KOPT-K1 (cell line): ENCODE results near the gene PRTG.
"Not testable (repeated sequence)": the region's sequence is repeated elsewhere in the genome, so short reads cannot be mapped to it uniquely, and the experiment has no call there.

Experiments used
- H3K27ac ChIP-seq: fragments of 200-600 bp; sonication (generic); 2 replicates; pipeline ENCODE4 v1.5.1; 2016; ENCODE audit warnings: antibody characterized with exemption, mild to moderate bottlenecking, low read depth, low read length; ENCODE audit not compliant: poor library complexity, severe bottlenecking
- H3K36me3 ChIP-seq: fragments of 200-600 bp; sonication (generic); 2 replicates; pipeline ENCODE4 v1.5.1; 2017; ENCODE audit warnings: antibody characterized with exemption, mild to moderate bottlenecking, low read length, moderate library complexity; ENCODE audit not compliant: insufficient read depth
- H3K9me3 ChIP-seq: fragments of 200-600 bp; sonication (generic); 2 replicates; pipeline ENCODE4 v1.5.1; 2017; ENCODE audit warnings: antibody characterized with exemption, low read length, mild to moderate bottlenecking; ENCODE audit not compliant: insufficient read depth, poor library complexity, severe bottlenecking

The PRTG gene, protein sequence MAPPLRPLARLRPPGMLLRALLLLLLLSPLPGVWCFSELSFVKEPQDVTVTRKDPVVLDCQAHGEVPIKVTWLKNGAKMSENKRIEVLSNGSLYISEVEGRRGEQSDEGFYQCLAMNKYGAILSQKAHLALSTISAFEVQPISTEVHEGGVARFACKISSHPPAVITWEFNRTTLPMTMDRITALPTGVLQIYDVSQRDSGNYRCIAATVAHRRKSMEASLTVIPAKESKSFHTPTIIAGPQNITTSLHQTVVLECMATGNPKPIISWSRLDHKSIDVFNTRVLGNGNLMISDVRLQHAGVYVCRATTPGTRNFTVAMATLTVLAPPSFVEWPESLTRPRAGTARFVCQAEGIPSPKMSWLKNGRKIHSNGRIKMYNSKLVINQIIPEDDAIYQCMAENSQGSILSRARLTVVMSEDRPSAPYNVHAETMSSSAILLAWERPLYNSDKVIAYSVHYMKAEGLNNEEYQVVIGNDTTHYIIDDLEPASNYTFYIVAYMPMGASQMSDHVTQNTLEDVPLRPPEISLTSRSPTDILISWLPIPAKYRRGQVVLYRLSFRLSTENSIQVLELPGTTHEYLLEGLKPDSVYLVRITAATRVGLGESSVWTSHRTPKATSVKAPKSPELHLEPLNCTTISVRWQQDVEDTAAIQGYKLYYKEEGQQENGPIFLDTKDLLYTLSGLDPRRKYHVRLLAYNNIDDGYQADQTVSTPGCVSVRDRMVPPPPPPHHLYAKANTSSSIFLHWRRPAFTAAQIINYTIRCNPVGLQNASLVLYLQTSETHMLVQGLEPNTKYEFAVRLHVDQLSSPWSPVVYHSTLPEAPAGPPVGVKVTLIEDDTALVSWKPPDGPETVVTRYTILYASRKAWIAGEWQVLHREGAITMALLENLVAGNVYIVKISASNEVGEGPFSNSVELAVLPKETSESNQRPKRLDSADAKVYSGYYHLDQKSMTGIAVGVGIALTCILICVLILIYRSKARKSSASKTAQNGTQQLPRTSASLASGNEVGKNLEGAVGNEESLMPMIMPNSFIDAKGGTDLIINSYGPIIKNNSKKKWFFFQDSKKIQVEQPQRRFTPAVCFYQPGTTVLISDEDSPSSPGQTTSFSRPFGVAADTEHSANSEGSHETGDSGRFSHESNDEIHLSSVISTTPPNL

DNA sequence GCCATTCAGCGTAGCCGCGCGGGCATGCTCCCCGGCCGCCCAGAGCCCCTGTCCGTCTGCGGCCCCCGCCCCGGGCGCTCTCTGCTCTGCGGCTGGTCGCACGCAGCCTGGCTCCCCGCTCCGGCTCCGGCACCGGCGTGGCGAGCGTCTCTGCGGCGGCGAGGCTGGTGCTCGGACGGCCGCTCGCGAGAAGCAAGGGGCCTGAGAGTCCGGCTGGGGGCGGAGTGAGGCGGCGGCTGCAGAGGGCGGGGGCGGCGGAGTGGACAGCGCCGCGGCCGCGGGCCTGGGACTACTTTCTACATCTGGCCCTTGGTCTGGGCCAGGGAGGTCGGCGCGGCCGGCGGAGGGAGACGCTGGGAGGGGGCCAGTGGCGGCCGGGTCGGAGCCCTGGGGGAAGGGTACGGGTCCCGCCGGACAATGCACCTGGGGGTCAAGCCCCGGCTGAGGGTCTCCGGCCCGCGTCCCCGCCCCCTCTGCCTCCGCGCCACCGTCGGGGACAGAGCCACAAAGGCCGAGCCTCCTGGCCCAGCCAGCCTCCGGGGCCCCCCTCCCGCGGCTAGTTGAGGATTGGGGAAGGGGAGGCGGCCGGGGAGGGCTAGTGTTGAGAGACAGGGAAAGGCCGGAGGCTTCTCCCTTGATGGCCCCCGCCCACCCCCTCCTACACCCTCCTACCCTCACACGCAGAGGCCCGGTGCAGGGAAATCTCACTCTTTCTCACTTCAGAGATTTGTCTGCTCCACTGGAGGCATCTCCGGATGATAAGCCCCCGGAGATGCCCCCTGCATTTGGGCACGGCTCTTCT, at the start of gene PRTG:
PRTG (minus strand) TSS at position 226 of the 802 bp plus-strand sequence; CDS start at position 5, 221 bp downstream.
- Histone ChIP-seq H3K9me3 (no peaks in the 10 kb centered on the region), H3K36me3 (no peaks in the 10 kb centered on the region), H3K27ac (no peak within 1 kb of the TSS)

DNA sequence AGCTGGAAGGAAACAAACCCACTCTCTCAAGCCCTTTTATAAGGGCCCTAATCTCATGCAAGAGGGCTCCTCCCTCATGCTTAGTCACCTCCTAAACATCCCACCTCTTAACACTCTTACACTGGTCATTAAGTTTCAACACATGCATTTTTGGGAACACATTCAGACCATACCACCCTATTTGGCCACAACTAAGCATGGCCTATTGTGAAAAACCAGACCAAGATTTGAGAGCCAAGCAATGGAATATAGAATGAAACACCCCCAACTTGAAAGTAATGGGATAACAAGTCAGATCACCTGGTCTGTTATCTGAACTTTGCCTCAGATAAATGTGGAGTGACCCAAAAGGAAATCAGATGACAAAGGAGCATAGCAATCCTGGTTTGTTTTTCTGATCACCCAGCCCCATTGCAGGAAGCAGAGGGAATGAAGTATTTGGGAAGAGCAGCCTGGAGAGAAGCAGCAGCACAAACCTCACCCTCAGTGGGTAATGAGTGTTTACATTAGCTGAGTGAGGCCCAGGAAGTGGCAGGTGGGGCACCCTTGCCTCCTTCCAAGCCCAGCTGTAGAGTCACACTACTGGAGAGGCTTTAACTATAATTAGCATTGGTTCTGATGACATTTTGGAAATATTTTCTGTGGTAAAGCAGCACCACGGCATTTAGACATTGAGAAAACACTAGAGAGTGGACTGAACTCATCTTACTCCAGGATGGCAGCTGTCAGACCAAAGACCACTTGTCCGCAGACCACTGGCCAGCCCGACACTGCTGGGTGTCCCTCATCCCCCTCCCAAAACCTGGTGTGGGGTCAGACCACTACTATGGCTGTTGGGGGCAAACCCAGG, 48.8 kb upstream of the PRTG start:
- Histone ChIP-seq H3K27ac (no peak overlapping the region), H3K9me3 (peaks cover 19% of the 10 kb centered on the region), H3K36me3 (no peaks in the 10 kb centered on the region)

DNA sequence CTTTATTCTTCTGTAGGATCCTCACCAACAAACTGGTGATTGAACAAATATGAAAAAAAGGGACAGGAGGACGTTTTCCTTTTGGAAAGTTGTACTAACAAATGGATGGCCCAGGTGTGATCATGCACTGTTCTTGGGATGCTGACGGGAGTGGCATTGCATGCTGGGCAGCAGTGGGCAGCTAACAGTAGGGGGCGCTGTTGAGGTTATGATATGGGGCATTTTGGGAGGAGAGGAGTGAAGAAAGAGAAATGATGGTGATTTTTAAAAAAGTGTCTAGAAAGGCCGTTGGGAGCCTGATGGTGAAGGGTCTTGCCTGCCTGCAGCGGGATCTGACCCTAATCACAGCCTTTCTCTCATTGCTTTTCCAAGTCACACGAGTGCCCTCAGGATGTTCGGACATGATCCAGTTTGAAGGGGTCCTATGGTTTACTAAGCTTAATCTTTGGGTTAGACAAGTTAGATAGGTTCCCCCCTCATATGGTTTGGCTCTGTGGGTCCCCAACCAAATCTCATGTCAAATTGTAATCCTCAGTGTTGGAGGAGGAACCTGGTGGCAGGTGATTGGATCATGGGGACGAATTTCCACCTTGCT, 46.2 kb upstream of the PRTG start:
- H3K9me3 ChIP-seq: peaks cover 10% of the 10 kb centered on the region

DNA sequence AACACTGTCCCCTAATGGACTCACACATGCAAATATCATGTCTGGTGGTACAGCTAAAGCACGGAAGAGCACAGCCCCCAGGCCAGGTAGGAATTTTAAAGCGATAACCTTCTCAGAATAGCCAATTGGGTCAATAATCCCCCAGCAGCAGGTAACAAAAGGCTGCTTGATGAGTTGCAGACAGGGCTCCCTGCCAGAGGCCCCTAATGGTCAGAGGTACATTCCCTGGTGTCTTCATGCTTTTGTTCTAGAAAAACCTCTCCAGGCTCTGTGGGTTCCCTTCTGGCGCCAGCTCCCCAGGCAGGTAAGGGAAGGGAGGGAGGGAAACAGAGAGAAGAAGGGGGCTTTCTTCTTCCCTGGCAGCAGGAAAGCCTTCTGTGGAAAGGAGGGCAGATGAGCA, 43.4 kb upstream of the PRTG start:
- no peaks in the 10 kb centered on the region for H3K9me3 ChIP-seq
- no peaks in the 10 kb centered on the region for H3K36me3 ChIP-seq
- H3K27ac ChIP-seq: no peak overlapping the region

More for the DNA sequence above, 46.2 kb upstream of the PRTG start:
- H3K36me3 ChIP-seq: no peaks in the 10 kb centered on the region
- H3K27ac ChIP-seq: no peak overlapping the region

DNA sequence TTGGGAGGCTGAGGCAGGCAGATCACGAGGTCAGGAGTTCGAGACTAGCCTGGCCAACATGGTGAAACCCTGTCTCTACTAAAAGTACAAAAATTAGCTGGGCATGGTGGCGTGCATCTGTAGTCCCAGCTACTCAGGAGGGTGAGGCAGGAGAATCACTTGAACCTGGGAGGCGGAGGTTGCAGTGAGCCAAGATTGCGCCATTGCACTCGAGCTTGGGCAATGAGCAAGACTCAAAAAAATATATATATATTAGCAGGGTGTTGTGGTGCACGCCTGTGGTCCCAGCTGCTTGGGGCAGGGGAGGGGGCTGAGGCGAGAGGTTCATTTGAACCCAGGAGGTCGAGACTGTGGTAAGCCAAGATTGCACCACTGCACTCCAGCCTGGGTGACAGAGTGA, 42.6 kb upstream of the PRTG start:
- not testable (repeated sequence) for H3K36me3 ChIP-seq, H3K27ac ChIP-seq, H3K9me3 ChIP-seq

DNA sequence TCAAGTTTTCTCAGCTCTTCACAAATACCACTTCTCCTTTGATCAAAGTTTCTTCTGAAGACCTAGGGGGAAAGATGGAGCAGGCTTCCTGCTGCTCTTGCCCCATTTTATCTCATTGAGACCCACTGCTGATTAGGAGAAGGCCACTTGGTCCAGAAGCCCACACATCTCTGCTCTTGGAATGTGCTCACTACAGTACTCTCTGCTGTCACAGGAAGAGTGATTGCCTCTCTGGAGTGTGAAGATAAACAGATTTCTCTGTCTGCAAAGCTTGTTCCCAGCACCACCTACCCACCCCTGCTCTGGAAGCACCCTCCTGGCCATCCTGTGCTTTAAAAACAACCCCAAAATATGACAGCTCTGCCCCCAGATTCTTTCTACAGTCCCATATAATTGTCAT, 41.3 kb upstream of the PRTG start:
- no peak overlapping the region for H3K27ac ChIP-seq
- H3K9me3 ChIP-seq: no peaks in the 10 kb centered on the region
- no peaks in the 10 kb centered on the region for H3K36me3 ChIP-seq

DNA sequence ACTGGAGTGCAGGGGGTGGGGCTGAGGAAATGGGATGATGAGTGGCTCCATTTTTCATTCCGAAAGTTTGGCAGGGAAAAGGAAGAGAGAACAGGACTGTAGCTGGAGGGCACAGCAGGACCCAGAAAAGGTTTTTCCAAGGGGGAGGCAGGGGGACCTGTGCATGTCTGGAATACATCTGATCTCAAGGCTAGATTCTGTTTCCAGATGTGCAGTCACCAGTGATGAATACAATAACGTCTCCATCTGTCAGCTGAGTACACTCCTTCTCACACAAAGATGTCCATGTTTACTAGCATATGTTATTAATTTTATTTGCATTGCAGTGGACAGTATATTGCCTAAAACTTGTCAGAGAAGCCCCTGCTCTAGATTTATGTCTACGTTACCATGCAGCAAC, 39.9 kb upstream of the PRTG start:
- no peaks in the 10 kb centered on the region for H3K9me3 ChIP-seq
- H3K27ac ChIP-seq: no peak overlapping the region
- no peaks in the 10 kb centered on the region for H3K36me3 ChIP-seq

DNA sequence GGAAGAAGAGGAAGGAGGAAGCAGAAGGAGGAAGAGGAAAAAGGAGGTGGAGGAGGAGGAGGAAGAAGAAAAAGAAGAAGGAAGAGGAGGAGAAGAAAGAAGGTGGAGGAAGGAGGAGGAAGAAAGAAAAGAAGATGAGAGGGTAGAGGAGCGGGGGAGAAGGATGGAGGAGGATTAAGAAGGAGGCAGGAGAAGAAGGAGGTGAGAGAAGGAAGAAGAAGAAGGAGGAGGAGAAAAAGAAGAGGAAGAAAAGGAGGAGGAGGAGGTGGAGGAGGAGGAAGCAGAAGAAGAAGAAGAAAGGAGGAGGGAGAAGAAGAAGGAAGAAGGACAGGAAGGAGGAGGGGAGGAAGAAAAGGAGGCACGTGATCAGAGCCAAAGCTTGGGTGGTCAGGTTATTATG, 37.3 kb upstream of the PRTG start:
- Histone ChIP-seq H3K9me3 (no peaks in the 10 kb centered on the region), H3K27ac (no peak overlapping the region), H3K36me3 (no peaks in the 10 kb centered on the region)

DNA sequence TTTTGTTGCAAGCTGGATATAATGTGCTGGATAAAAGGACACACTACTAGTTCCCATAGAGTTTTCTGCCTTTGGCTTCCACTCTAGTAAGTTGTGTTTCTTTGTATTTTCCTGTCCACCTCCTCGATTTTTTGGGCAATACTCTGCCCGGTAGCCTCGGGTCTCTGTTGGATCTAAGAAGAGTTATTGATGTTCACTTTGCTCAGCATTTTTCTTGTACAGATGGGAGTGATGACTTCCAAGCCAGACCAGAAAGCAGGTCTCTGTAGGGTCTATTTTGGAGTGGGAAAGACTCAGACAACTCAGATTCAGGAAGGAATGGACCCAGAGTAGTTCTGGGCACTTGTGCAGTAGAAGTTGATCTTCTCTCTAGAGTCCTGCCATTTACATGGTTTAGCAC, 36.0 kb upstream of the PRTG start:
- Histone ChIP-seq H3K36me3 (no peaks in the 10 kb centered on the region), H3K9me3 (no peaks in the 10 kb centered on the region), H3K27ac (no peak overlapping the region)

DNA sequence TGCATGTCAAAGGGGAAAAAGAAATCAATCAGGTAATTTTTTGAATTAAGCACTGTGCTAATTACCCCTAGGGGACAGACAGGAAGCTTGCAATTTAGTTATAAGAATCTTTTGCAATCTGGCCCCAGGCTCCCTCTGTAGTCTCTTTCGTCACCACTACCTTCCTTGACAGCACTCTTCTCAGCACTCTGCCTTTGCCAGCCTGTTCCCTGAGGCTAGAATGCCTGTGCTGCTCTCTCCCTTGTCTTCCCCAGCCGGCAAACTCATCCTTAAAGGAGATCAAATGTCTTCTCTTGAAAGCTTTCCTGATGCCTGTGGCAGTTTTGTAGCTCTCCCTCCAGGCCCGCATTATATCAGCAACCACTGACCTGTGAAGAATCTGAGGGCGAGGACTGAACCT, 32.4 kb upstream of the PRTG start:
- Histone ChIP-seq H3K27ac (no peak overlapping the region), H3K36me3 (no peaks in the 10 kb centered on the region), H3K9me3 (no peaks in the 10 kb centered on the region)

DNA sequence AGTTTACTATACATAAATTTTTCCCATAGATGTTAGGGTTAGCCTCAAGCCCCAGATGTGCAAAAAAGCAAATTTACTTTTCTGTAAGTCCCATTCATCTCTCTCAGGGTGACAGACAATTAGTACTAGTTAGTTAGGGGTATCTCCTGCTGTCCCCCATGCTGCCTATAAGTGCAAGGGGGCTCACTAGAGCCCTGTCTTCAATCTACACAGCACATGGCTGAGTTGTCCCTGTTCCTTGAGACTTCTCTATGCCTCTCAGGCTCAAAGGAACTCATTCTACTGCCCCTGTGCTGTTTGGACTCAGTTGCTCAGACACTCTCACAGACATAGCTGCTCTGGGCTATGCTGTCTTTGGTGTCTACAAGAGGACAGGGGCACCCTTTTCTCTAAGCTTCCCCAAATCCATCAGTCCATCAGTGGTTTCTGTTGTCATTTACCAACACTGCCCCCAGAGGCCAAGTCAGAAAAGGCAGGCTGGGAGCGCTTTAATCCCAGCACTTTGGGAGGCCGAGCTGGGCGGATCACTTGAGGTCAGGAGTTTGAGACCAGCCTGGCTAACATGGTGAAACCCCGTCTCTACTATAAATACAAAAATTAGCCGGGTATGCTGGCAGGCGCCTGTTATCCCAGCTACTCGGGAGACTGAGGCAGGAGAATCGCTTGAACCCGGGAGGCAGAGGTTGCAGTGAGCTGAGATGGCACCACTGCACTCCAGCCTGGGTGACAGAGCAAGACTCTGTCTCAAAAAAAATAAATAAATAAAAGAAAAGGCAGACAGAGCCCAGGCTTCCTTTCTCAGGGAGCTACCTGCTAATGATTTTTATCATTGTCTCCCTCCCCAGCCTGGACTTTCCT, 31.4 kb upstream of the PRTG start:
- Histone ChIP-seq H3K27ac (no peak overlapping the region), H3K36me3 (no peaks in the 10 kb centered on the region), H3K9me3 (no peaks in the 10 kb centered on the region)

DNA sequence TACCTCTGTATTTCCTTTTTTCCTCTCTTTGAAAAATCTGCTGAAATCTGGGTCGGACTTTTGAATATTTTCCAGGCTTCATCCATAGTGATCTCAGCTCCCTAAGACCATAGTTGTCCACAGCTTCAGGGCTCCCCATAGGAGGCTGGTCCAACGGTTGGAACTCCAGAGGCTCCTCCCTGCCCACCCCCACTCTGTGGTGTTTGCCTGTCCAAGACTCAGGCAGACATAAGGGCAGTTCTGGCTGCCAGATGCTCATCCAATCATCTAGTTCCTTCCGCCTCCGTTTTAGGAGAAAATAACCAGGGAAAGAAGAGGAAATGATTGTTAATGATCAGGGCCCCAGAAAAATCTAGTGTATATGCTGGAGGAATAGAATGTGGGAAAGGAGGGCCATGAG, 27.9 kb upstream of the PRTG start:
- no peak overlapping the region for H3K27ac ChIP-seq
- no peaks in the 10 kb centered on the region for H3K9me3 ChIP-seq
- no peaks in the 10 kb centered on the region for H3K36me3 ChIP-seq

DNA sequence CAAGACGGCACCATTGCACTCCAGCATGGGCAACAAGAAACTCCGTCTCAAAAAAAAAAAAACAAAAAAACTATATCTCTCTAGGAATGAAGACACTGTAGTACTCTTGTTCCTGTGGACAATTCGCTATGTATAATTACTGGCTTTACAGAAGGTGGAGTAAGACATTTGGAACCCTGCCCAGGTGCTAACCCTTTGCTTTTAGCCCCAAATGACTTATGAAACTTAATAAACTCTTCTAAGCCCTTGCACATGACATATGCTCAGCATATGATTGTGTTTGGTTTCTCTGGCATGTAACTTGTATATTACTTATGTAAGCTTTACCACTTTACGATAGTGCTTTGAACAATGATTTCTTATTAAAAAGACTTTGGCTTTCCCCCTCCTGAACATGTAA, 27.3 kb upstream of the PRTG start:
- Histone ChIP-seq H3K27ac (no peak overlapping the region), H3K9me3 (no peaks in the 10 kb centered on the region), H3K36me3 (no peaks in the 10 kb centered on the region)
